ENCODE results near the gene TSNAXIP1. TPM values are rescaled to one million over a fixed set of nuclear protein-coding genes. Genes with fewer than 3 reads are reported as not detected.
A peak's percentile ranks its signal among the peaks of the same experiment; 100 is the strongest.

The TSNAXIP1 gene
- total and polyA plus RNA-seq, 4 donors: 0.09 to 1.5 (median 0.69) TPM

- H3K27ac ChIP-seq (ENCODE audit: low read depth in 1 of 2, low read length in 2 of 2): peak within 1 kb of the TSS; percentile 89 to 97
- H3K36me3 ChIP-seq (ENCODE audit: control insufficient read depth in 4 of 4, insufficient read depth in 3 of 4, low read depth in 1 of 4, low read length in 3 of 4): no peaks in the 10 kb centered on the region
- no peaks in the 10 kb centered on the region for H3K27me3 ChIP-seq (ENCODE audit: control insufficient read depth in 4 of 4, insufficient read depth in 4 of 4, low read length in 3 of 4)
- H3K4me1 ChIP-seq (ENCODE audit: control insufficient read depth in 4 of 4, insufficient read depth in 4 of 4, low read length in 3 of 4): peaks cover 14 to 54% (median 42%) of the 10 kb centered on the region in 4 donors
- no peak for TF ChIP-seq TAF1 (conservative IDR thresholded peaks at IDR 0.05)
- TF ChIP-seq ATF3 (IDR thresholded peaks at IDR 0.05): no peak
- peak; percentile 92 for TF ChIP-seq YY1 (IDR thresholded peaks at IDR 0.05)
- no peak for TF ChIP-seq JUND (IDR thresholded peaks at IDR 0.05)
- TF ChIP-seq RAD21 (IDR thresholded peaks at IDR 0.05): peak in 1 of 2 donors; percentile 49
- TF ChIP-seq HNF4G (IDR thresholded peaks at IDR 0.05): no peak
- TF ChIP-seq CTCF (IDR thresholded peaks at IDR 0.05; ENCODE audit: low read depth, low read length, missing input control): peak; percentile 0
- TF ChIP-seq ZBTB33 (IDR thresholded peaks at IDR 0.05): peak; percentile 94
- TF ChIP-seq FOXA1 (IDR thresholded peaks at IDR 0.05): peak; percentile 81
- peak; percentile 45 to 87 for TF ChIP-seq GABPA (IDR thresholded peaks at IDR 0.05 in 1 of 2, conservative IDR thresholded peaks at IDR 0.05 in 1 of 2)
- peak; percentile 84 for TF ChIP-seq SP1 (IDR thresholded peaks at IDR 0.05)
- peak; percentile 51 to 71 for TF ChIP-seq EGR1 (IDR thresholded peaks at IDR 0.05; ENCODE audit: low read depth in 2 of 2)
- peak; percentile 87 for TF ChIP-seq NR2F2 (IDR thresholded peaks at IDR 0.05)
- TF ChIP-seq HNF4A (conservative IDR thresholded peaks at IDR 0.05): peak; percentile 35 to 36
- peak; percentile 82 for TF ChIP-seq MAX (IDR thresholded peaks at IDR 0.05)
- no peak for TF ChIP-seq REST (IDR thresholded peaks at IDR 0.05)
- TF ChIP-seq FOXA2 (IDR thresholded peaks at IDR 0.05): no peak
- peak; percentile 72 to 74 for TF ChIP-seq RXRA (IDR thresholded peaks at IDR 0.05)
- DNase-seq (ENCODE audit: low spot score): peak; percentile 96
- peak within 1 kb of the TSS; percentile 81 to 95 for H3K9ac ChIP-seq (ENCODE audit: low read depth in 1 of 2, low read length in 2 of 2)
- WGBS: under 1% methylated on average over 57 of the region's 57 CpGs
- H3K9me3 ChIP-seq (ENCODE audit: control insufficient read depth in 4 of 4, low read length in 3 of 4): no peaks in the 10 kb centered on the region
- H3K4me3 ChIP-seq (ENCODE audit: low read depth in 1 of 3, low read length in 3 of 3): peak within 1 kb of the TSS; percentile 80 to 92 (median 84)
Measured at GRCh38 chr16:67846320-67847063, 39.8 kb downstream of the TSNAXIP1 start, which contains the start of gene NUTF2. Gene NUTF2 (plus strand): TSS chr16:67846933. CDS start chr16:67865131, 18,198 bp downstream.
